Measurements from ENCODE around the gene PLPPR2.

The PLPPR2 gene

GRCh38 chr19:11408591-11408990 lies 53.4 kb downstream of the PLPPR2 start:
- no peak for TF ChIP-seq CTCF (IDR thresholded peaks at IDR 0.05)

GRCh38 chr19:11410682-11411081 lies 55.5 kb downstream of the PLPPR2 start:
- no peak for TF ChIP-seq CTCF (IDR thresholded peaks at IDR 0.05)

GRCh38 chr19:11414544-11414943 lies 59.3 kb downstream of the PLPPR2 start:
- TF ChIP-seq CTCF (IDR thresholded peaks at IDR 0.05): no peak
